Measurements from ENCODE around the gene STX1B. TPM values are rescaled to one million over a fixed set of nuclear protein-coding genes. Genes with fewer than 3 reads are reported as not detected.

The STX1B gene
- total RNA-seq, 2 experiments from 2014 or later: 0.47 to 2.1 TPM

GRCh38 chr16:30983898-30984610, 26.4 kb downstream of the STX1B start:
- no peaks in the 10 kb centered on the region for H4K20me1 ChIP-seq (ENCODE audit: insufficient read depth, low read length)
- H3K9me2 ChIP-seq (ENCODE audit: insufficient read depth, low read length): no peaks in the 10 kb centered on the region
- H3K4me3 ChIP-seq (ENCODE audit: low read depth, low read length, poor library complexity, severe bottlenecking): no peak overlapping the region
- intact Hi-C loops (cut with micrococcal nuclease; ENCODE audit: unreplicated experiment): loop anchor here (10.0 kb wide), 1 partner anchor 311 kb away; no protein-coding TSS in a partner anchor
- no peak for DNase-seq (ENCODE audit: low spot score)
- H3K4me1 ChIP-seq (ENCODE audit: insufficient read depth, low read length, poor library complexity, severe bottlenecking): no peaks in the 10 kb centered on the region
- no peak overlapping the region for H2AFZ ChIP-seq (ENCODE audit: low read length)
- TF ChIP-seq EZH2phosphoT487 (IDR thresholded peaks at IDR 0.05; ENCODE audit: borderline replicate concordance, low read depth, low read length) (no peak), CTCF (conservative IDR thresholded peaks at IDR 0.05; ENCODE audit: low read length) (no peak)
- CTCF ChIA-PET (ENCODE audit: unreplicated experiment): interaction anchor here (0.6 kb wide), 2 partner anchors 114 to 276 kb away, joined by 3 to 6 read pairs; partner anchors contain the start of gene ITGAM
- no peak overlapping the region for H3K4me2 ChIP-seq (ENCODE audit: low read length)
- H3K27ac ChIP-seq (ENCODE audit: low read depth, low read length, poor library complexity, severe bottlenecking): no peak overlapping the region
- BruUV-seq (replicated peaks): TSS peak; percentile 80
- H3K79me2 ChIP-seq (ENCODE audit: insufficient read depth, low read depth, low read length): no peaks in the 10 kb centered on the region
- H3K36me3 ChIP-seq (ENCODE audit: insufficient read depth, low read length): peaks cover 71% of the 10 kb centered on the region
- POLR2A ChIA-PET: interaction anchor here (1.1 kb wide), 1 partner anchor 133 kb away, joined by 6 read pairs; the partner anchor contains the start of gene KAT8
- no peaks in the 10 kb centered on the region for H3K9me3 ChIP-seq (ENCODE audit: low read length)

GRCh38 chr16:30983289-30983889, 27.0 kb downstream of the STX1B start:
- Histone ChIP-seq H3K79me2 (ENCODE audit: insufficient read depth, low read depth, low read length) (no peaks in the 10 kb centered on the region), H3K27ac (ENCODE audit: low read depth, low read length, poor library complexity, severe bottlenecking) (no peak overlapping the region), H4K20me1 (ENCODE audit: insufficient read depth, low read length) (no peaks in the 10 kb centered on the region), H3K4me2 (ENCODE audit: low read length) (no peak overlapping the region), H3K9me2 (ENCODE audit: insufficient read depth, low read length) (no peaks in the 10 kb centered on the region), H3K4me1 (ENCODE audit: insufficient read depth, low read length, poor library complexity, severe bottlenecking) (no peaks in the 10 kb centered on the region), H3K36me3 (ENCODE audit: insufficient read depth, low read length) (peaks cover 77% of the 10 kb centered on the region), H3K9me3 (ENCODE audit: low read length) (no peaks in the 10 kb centered on the region), H2AFZ (ENCODE audit: low read length) (no peak overlapping the region), H3K4me3 (ENCODE audit: low read depth, low read length, poor library complexity, severe bottlenecking) (no peak overlapping the region)
- CTCF ChIA-PET (ENCODE audit: unreplicated experiment): interaction anchor here (0.5 kb wide), 1 partner anchor 11 kb away, joined by 4 read pairs; no protein-coding TSS in a partner anchor
- BruUV-seq (replicated peaks): no TSS peak
- no peak for DNase-seq (ENCODE audit: low spot score)
- TF ChIP-seq EZH2phosphoT487 (IDR thresholded peaks at IDR 0.05; ENCODE audit: borderline replicate concordance, low read depth, low read length) (no peak), CTCF (conservative IDR thresholded peaks at IDR 0.05; ENCODE audit: low read length) (no peak)
- POLR2A ChIA-PET: interaction anchor here (1.1 kb wide), 1 partner anchor 134 kb away, joined by 6 read pairs; the partner anchor contains the start of gene KAT8
- intact Hi-C loops (cut with micrococcal nuclease; ENCODE audit: unreplicated experiment): loop anchor here (10.0 kb wide), 1 partner anchor 311 kb away; no protein-coding TSS in a partner anchor
